HG03280 (cell line): ENCODE measurements around the gene CHD8.
"Not testable (repeated sequence)": the region's sequence is repeated elsewhere in the genome, so short reads cannot be mapped to it uniquely, and the experiment has no call there.

ENCODE experiments used
- ATAC-seq: cut with Tn5 transposase; IDR thresholded peaks from one replicate; pipeline ENCODE4 v1.9.1; 2021; ENCODE audit warnings: mild to moderate bottlenecking, moderate library complexity; ENCODE audit not compliant: unreplicated experiment

The CHD8 gene, protein sequence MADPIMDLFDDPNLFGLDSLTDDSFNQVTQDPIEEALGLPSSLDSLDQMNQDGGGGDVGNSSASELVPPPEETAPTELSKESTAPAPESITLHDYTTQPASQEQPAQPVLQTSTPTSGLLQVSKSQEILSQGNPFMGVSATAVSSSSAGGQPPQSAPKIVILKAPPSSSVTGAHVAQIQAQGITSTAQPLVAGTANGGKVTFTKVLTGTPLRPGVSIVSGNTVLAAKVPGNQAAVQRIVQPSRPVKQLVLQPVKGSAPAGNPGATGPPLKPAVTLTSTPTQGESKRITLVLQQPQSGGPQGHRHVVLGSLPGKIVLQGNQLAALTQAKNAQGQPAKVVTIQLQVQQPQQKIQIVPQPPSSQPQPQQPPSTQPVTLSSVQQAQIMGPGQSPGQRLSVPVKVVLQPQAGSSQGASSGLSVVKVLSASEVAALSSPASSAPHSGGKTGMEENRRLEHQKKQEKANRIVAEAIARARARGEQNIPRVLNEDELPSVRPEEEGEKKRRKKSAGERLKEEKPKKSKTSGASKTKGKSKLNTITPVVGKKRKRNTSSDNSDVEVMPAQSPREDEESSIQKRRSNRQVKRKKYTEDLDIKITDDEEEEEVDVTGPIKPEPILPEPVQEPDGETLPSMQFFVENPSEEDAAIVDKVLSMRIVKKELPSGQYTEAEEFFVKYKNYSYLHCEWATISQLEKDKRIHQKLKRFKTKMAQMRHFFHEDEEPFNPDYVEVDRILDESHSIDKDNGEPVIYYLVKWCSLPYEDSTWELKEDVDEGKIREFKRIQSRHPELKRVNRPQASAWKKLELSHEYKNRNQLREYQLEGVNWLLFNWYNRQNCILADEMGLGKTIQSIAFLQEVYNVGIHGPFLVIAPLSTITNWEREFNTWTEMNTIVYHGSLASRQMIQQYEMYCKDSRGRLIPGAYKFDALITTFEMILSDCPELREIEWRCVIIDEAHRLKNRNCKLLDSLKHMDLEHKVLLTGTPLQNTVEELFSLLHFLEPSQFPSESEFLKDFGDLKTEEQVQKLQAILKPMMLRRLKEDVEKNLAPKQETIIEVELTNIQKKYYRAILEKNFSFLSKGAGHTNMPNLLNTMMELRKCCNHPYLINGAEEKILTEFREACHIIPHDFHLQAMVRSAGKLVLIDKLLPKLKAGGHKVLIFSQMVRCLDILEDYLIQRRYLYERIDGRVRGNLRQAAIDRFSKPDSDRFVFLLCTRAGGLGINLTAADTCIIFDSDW (N-terminal part only)

DNA sequence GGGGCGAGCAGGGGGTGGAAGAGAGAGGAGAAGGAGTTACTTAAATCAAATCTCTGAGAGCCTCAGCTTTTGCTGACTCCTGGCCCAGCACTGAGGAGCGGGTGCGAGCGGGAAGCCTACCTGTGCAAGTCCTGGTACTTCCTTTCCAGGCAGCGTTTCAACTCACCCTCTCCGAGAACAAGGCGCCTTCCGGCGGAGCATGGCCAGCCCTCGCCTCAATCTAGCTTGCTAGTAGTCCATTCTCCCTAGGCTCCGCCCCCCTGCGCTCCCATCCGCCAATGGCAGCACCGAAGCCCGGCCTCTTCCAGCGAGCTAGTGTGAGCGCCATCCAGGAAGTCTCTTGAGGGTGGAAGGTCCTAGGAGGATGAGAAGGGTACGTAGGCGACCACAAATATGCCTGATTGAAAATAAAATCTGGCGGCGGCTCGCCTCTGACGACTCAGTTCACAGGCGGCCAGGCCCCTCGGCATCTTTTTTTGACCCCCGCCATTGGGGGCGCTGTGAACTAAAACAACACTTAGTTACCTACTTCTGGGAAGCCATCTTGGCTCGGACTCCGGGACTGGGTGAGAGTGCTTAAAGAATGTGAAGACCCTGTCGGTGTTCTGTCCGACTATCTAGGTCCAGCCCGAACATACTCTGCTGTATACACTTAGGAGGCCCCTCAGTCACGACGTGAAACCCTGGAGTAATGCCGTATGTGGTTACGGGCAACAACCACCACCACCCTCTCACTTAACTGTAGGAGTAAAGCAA is at the start of gene CHD8:
CHD8 (minus strand) TSS at position 212 of the 756 bp plus-strand sequence. CDS start 24,480 bp downstream, outside the sequence.
- peak; percentile 97 for ATAC-seq

DNA sequence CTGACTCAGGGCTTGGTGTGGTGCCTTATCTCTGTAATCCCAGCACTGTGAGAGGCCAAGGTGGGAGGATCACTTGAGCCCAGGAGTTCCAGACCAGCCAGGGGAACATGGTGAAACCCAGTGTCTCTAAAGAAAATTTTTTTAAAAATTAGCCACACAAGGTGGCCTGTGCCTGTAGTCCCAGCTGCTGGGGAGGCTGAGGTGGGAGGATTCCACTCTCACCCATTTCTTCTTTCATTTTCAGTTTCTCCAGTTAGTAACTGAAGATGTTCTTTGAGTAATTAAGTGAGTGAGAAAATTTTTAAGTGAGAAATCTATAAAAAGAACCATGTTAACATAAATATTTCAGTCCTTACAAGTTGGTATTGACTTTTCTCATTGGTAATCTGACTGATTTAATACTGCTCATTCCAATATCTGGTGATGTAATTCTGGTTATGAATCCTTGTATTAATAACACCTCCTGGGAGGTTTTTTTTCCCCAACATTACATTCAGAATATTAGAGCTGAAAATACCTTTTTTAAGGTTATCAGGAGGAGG is 49.2 kb upstream of the CHD8 start:
- no peak for ATAC-seq

DNA sequence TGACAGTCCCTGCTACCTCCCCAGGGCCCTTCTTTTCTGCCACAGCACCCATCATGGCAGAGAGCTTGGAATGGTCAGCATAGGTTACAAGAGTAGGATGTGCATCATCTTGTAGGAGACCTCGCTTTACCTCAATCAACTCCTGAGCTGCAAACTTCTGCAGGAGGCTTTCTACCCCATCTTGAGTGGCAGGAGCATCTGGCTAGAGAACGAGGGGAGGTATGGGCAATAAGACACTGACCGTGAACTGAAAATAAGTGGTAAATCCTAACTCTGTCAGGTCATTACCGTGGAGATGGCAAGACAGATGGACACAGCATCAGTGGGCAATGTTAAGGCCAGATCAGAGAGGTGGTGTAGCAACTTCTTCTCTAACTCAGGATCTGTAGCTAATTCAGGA is 47.5 kb upstream of the CHD8 start:
- ATAC-seq = no peak

DNA sequence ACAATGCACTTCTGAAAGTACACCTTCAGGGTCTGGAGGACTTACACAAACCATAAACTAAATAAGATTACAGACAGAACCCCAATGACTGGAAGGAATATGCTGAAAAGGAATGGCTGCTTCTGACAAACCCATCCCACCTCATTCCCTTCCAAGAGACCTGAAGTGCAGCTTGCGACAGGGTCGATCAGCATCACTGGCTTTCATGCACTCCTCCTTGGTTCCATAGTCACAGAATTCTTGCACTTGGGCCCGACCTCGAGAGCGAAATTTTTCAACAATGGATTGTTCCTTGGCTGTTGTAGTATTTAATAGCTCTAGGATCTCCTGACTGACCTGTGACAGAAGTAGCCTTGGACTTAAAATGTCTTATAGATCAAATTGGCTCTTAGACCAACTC is 45.6 kb upstream of the CHD8 start:
- ATAC-seq = no peak

DNA sequence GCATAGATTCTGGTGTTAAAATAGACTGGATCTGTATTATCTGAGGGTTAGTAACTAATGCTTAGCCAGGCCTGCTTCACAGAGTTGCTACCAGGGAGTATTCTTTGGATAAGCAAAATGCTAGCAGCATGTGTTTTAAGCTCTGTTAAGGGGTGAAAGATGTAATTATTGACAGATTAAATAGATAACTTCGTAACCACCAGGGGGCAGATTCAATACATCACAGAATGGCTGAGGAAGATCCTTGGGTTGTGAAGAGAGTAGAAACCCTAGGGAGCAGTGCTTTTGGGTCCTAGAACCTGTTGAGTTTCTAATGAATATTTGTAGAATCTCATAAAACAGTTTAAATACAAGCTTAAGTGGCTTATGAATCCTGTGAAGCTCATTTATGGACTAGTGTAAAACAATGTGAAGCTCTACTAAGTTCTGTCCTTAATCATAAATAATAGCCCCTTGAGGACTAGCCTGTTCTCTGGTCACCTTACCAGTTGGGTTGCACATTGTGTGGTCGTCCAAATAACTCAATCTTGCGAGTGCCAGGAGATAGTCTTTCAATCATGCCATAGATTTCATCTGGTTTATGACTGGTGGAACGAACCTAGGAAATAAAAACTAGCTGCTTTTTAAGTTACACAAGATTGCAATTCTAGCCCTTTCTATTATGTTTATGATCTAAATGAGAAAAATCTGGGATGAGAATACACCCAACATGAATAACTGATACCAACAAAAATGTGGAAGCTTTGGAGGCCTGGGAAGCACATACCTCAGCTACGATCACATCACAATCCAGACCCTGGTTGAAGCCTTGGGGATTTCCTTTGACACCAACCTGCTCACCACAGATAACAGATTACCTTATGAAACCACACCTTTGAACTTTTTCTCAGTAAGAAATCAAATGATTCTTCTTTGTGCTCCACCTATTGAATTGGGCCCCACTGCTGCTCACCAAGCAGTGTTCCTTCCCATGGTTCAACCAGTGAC is 42.9 kb upstream of the CHD8 start:
- no peak for ATAC-seq

DNA sequence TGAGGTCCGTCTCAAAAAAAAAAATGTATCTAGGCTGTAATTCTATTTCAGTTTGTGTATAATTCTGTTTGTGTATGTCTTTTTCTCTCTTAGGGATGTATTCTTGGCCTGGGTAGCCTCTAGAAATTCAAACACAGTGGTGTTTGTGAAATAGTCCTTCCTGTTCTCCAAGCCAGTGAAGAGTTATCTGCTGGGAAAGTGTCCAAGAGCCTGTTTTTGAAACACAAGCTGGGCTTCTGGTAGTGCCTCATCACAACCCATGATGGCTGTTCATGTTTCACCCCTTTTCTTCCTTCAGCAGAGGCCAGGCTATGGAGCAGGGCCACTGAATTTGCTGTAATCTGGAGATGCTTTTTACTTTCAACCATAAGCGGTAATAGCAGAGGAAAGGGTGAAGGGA is 40.5 kb upstream of the CHD8 start:
- no peak for ATAC-seq

DNA sequence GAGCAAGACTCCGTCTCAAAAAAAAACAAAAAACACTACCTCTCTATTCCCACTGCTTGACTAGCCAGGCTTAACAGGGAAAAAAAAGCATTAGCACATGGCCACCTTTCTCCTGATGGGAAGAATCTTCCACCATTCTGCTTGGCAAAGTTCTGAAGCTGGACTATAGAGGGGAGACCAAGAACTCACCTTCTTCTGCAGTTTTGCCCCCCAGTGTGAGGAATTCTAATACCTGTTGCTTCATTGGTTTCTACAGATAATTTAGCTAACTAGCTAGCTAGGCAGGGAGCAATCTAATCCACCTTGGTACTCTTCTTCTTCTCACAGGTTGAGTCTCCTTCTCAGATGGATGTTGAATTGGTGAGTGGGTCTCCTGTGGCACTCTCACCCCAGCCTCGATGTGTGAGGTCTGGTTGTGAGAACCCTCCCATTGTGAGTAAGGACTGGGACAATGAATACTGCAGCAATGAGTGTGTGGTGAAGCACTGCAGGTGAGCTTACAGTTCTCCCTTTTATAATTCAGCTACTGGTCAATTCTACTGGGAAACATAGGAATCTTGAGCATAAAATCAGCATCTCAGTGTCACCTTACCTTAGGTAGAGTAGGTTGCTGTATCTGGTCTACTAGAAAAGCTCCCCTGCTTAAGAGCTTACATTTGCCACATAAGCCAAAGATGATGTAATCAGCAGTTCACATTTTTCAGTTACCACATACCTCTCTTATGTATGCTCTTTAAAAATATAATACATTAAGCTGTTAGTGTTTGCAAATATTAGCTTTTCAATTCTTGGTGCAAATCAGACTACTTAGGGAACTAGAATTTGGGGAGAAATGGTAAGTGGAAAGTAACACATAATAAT is 39.2 kb upstream of the CHD8 start:
- no peak for ATAC-seq

DNA sequence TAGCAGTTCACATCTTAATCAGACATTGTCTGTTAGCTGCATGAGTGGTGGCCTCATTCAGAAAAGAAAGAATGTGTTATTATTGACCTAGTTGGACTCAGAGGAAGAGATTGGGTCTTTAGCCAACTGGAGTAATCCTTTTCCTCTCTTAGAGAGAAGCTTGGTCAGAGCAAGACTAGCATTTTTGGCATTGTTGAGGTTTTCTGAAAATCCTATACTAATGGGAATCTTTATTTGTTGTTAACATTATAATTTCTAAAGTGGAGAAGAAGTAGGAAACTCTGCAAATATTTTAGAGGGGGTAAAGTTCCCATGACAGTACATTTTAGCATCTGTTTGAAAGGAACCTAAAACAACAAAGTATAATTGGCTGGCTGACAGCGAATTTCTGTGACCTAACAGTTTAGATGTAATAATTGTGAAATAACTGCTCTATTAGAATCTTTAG is 30.7 kb upstream of the CHD8 start:
- ATAC-seq = no peak

DNA sequence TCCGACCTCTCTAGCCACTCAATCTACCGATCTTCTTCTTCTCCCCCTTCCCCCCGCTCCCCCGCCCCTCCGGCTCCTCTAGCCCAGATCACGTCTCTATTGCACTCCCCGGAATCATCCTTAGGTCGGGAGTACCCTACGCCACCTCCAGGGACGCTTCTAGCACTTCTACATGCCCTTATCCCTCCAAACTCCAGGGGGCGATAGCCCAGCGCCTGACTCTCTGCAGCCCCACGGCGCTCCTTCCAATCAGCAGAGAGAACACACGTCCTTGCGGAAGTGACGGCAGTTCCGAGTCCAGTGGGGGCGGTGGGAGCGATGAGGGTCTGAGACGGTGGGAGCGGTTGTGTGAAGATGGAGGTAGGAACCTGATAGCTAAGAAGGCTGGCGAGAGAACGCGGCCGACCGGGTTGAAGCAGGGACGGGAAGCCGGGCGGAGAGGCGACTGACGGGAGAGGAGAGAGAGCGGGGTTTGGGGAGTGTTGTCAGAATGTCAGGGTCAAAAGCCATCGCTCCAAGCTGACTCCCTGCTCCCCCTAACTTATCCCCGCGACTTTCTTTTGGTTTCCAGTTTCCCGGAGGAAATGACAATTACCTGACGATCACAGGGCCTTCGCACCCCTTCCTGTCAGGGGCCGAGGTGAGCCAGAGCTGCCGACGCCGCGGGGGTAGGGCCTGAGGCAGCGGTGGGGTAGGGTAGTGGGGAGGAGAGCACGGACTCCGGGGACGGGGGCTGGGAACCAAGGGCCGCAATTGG is 21.2 kb upstream of the CHD8 start, which contains the start of the genes RAB2B and TOX4:
RAB2B (minus strand) TSS at position 35 of the 757 bp plus-strand sequence. CDS start 87 bp downstream, outside the sequence.
TOX4 (plus strand) TSS at position 271 of the 757 bp plus-strand sequence; CDS start at position 355, 84 bp downstream.
- peak; percentile 99 for ATAC-seq

DNA sequence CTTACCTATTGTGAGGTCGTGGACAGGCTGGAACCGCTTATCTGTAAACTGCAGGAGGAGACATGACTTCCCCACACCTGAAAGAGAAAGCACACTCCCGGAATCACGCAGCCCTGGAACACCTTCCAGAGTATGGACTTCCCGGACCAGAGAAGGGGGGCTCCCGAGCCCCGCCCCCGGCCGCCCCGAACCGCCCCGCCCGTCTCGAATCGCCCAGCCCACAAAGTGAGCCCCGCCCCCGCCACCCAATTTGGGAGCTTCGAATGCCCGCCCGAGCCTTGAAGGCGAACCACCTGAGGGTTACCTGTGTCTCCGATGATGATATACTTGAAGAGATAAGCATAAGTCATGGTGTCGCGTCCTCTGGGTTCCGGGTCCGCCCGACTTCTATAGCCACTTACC is 20.6 kb upstream of the CHD8 start:
- peak; percentile 46 for ATAC-seq

DNA sequence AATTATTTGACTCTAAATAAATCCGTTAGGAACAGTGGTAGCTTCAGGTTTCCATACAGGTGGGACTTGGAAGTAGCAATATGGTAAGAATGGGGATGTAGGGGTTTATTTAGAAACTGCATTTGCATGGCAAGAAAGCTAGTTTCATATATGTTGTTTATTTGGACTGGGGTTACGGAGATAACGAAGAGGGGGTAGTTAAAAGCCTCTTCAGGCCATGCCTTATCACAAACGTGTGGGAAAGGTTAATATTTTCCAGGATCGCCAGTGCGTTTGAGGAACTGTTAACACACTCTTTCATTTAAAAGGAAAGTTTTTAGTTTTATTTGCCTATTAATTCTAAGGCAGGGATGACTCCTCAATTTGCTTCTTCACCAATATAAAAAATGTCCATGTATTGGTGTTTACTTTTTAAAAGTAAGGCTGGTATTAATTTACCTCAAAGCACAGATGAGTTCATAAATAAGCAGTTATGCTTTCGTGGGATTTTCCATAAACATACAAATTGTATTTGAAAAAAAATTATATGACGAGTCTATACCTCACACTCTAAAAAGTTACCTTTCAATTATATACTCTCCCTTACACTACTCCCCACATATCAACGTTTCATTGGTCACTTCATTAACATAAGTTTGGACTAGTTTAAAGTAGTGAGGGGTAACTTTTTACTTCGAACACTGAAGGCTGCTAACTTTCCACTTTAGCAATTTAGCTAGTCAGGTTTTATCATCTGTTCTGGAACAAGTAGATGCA is 20.0 kb upstream of the CHD8 start:
- ATAC-seq = no peak

DNA sequence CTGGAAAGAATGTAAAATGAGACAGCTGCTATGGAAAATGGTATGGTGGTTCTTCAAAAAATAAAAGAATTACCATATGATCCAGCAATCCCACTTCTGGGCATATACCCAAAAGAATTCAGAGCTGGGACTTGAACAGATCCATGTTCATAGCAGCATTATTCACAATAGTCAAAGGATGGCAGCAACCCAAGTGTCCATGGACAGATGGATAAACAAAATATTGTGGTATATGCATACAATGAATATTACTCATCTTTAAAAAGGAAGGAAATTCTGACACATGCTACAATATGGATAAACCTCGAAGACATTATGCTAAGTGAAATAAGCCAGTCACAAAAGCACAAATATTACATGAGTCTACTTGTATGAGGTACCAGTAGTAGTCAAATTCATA is 11.7 kb upstream of the CHD8 start:
- ATAC-seq = no peak

DNA sequence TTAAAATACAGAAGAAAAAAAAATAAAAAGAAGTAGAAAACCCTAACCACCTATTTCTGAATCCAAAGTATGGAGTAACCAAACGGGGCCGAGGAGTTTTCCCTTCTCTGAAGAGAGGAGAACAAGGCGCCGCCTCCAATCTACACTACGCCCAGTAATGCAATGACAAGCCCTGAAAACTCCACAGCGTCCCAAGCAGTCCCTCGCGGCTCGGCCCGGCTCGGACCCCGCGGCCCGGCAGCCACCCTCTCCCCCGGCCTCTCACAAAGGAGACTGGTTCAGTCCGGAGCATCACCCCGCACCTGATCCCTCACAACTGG is 371 bp downstream of the CHD8 start:
- peak; percentile 9 for ATAC-seq

DNA sequence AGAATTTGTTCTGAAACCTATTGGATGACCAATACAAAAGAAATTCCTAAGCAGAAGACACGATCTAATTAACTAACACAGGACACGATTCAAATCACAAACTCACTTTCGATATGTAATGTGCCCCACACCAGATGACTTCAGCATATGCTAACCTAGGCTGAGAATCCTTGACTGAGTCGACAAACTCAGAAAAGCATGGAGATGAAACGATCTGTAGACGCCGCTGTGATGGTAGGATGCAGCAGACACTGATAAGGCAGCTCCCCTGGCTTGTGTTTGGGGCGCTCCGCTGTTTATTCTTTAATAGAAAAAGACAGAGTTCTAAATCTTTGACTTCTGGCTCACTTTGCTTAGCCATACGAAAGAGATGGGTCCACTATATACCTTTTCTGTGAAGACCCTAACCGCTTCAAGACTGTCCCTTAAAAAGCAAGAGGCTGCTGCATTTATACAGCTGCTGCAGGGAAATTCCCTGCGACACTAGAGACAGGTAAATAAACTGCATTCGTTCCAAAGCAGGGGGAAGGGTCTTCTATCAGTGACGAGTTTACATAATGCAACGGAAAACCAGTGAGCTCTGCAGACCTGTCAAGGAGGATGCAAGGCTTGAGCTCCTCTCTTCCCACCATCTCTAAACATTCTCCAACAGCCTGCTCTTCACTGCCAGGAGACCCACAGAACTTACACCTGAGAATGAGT is 929 bp downstream of the CHD8 start:
- ATAC-seq = no peak

DNA sequence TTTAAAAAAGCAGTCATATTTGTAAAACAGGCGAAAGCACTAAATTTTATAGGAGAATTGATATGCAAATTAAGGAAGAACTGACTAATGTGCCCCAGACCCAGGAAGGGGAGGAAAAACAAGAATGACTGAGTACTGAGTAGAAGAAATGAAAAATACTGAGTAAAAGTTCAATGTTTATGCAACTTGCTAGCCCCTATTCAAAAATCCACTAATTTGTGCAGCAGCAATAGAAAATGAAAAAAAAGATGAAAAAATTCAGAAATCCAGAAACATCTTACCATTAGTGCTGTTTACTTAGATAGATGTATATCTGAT is 6.1 kb downstream of the CHD8 start:
- no peak for ATAC-seq

DNA sequence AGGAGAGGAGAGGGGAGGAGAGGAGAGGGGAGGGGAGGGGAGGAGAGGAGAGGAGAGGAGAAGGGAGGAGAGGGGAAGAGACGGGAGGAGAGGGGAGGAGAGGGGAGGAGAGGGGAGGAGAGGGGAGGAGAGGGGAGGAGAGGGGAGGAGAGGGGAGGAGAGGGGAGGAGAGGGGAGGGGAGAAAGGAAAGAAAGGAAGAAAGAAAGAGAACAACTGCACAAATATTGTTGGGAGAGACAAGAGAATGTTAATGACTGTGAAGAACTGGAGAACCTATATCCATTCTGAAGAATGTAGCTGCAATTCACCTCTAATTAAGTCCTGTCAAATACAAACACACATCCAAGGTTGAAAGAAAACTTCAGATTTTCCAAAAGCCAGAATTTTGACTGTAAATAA is 13.3 kb downstream of the CHD8 start:
- ATAC-seq = not testable (repeated sequence)
